ENCODE results near the gene MBTPS1.

DNA sequence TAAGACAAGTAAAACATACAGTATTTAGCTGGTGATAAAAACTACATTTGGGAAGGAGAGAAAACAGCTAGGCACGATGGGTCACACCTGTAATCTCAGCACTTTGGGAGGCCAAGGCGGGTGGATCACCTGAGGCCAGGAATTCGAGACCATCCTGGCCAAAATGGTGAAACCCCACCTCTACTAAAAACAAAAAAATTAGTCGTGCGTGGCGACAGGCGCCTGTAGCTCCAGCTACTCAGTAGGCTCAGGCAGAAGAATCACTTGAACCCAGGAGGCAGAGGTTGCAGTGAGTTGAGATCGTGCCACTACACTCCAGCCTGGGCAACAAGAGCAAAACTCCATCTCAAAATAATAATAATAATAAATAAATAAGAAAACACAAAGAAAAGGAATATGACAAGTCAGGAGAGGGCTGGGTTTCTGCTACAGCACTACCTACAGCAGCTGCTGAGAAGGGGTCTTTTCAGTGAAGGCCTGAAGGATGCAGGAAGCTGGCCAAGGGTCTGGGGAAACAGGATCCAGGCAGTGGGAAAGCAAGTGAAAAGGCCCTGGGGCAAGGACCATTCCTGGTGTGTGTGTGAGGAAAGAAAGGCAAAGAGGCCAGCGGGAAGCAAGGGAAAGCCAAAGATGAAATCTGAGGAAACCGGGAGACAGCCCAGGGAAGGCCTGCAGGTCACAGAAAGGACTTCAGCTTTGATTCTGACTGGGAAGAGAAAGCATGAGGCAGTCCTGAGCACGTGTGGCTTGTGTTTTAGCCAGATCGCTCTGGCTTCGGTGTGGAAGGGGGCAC lies 10.6 kb downstream of the MBTPS1 start:
- TF ChIP-seq CTCF (IDR thresholded peaks at IDR 0.05; ENCODE audit: insufficient read depth, low read length, poor library complexity, severe bottlenecking) (no peak), EZH2phosphoT487 (conservative IDR thresholded peaks at IDR 0.05; ENCODE audit: low read length) (no peak)
